Endothelial cell of umbilical vein (primary cell): ENCODE results near the gene RUNX2. TPM values are rescaled to one million over a fixed set of nuclear protein-coding genes. Genes with fewer than 3 reads are reported as not detected.

Experiments
- BruUV-seq: library from RNA; stranded (reverse); fragments of 400-500 nt; replicated peaks from 2 replicates; lab custom pipeline; 2021; lab: Mats Ljungman, UMichigan
- CTCF ChIA-PET: fragments of 300-600, 350-600 bp; sonication (Branson Sonifier 250); formaldehyde crosslinking; loops from one replicate; lab custom pipeline; 2021; ENCODE audit warnings: antibody characterized with exemption, inconsistent platforms; lab: Charles Lee
- POLR2A ChIA-PET: fragments of 300-600, 350-600 bp; sonication (Branson Sonifier 250); formaldehyde crosslinking; loops from one replicate; lab custom pipeline; 2021; ENCODE audit warnings: antibody characterized with exemption, inconsistent platforms; lab: Charles Lee
- DNase-seq: peaks from one replicate; pipeline ENCODE4 v3.0.0-alpha.2; 2011; ENCODE audit warnings: low read depth, low spot score
- FAIRE-seq: peaks from 2 replicates; lab custom pipeline; 2011; peaks lifted over from hg19 to GRCh38; lab: Jason Lieb, UNC
- H2AFZ ChIP-seq: 2 replicates; pipeline ENCODE4 v1.6.0; 2012; ENCODE audit warnings: low read depth, low read length, control low read depth, inconsistent platforms
- H3K27ac ChIP-seq: 2 replicates; pipeline ENCODE4 v1.5.1; 2011; ENCODE audit warnings: low read depth, mild to moderate bottlenecking, control low read depth, low read length, moderate library complexity; ENCODE audit not compliant: insufficient read depth
- H3K27me3 ChIP-seq, 2 experiments: 2 replicates each; pipeline versions ENCODE4 v1.6.0 to v1.6.1; 2011; ENCODE audit warnings: low read length in 2 of 2, mixed read lengths in 1 of 2; ENCODE audit not compliant: control insufficient read depth in 2 of 2, insufficient read depth in 2 of 2
- H3K36me3 ChIP-seq, 2 experiments: 2 replicates in 1 of 2; 3 replicates in 1 of 2; pipeline ENCODE4 v1.5.1; 2011; ENCODE audit warnings: low read length in 2 of 2, mild to moderate bottlenecking in 1 of 2, moderate library complexity in 1 of 2; ENCODE audit not compliant: control insufficient read depth in 2 of 2, insufficient read depth in 2 of 2; ENCODE audit errors: extremely low read depth in 1 of 2
- H3K4me1 ChIP-seq: 3 replicates; pipeline ENCODE4 v1.5.1; 2011; ENCODE audit warnings: mild to moderate bottlenecking, low read length; ENCODE audit not compliant: control insufficient read depth, insufficient read depth; ENCODE audit errors: extremely low read depth
- H3K4me2 ChIP-seq: 2 replicates; pipeline ENCODE4 v1.6.1; 2011; ENCODE audit warnings: low read length, control low read depth, mixed read lengths; ENCODE audit not compliant: insufficient read depth
- H3K4me3 ChIP-seq, 3 experiments: fragments of 200-600 bp in 1 of 3; sonication (generic), shearing (Covaris generic) in 1 of 3; replicated peaks in 1 of 3; 2 replicates each; pipeline ENCODE4 v1.5.1; 2011 to 2016; ENCODE audit warnings: control low read depth in 3 of 3, low read length in 3 of 3, mild to moderate bottlenecking in 2 of 3, inconsistent platforms in 1 of 3, low read depth in 1 of 3, moderate library complexity in 1 of 3; ENCODE audit not compliant: insufficient read depth in 1 of 3
- H3K79me2 ChIP-seq: 2 replicates; pipeline ENCODE4 v1.6.0; 2012; ENCODE audit warnings: low read length, inconsistent platforms; ENCODE audit not compliant: control insufficient read depth, insufficient read depth
- H3K9ac ChIP-seq: replicated peaks from 2 replicates; pipeline ENCODE3; 2011; ENCODE audit warnings: low read length, control low read depth; ENCODE audit not compliant: insufficient read depth; ENCODE audit errors: extremely low read depth
- H3K9me1 ChIP-seq: replicated peaks from 3 replicates; pipeline ENCODE4 v1.6.0; 2011; ENCODE audit warnings: mild to moderate bottlenecking, low read length; ENCODE audit not compliant: control insufficient read depth, insufficient read depth; ENCODE audit errors: extremely low read depth
- H3K9me3 ChIP-seq: replicated peaks from 2 replicates; pipeline ENCODE4 v1.5.1; 2012; ENCODE audit warnings: low read length, inconsistent platforms; ENCODE audit not compliant: control insufficient read depth, insufficient read depth
- H4K20me1 ChIP-seq: replicated peaks from 2 replicates; pipeline ENCODE3; 2011; ENCODE audit warnings: mild to moderate bottlenecking, low read length; ENCODE audit not compliant: control insufficient read depth, insufficient read depth; ENCODE audit errors: extremely low read depth
- EZH2 ChIP-seq: IDR thresholded peaks from 2 replicates; pipeline ENCODE4 v1.6.1; 2012; ENCODE audit warnings: borderline replicate concordance, low read depth, mild to moderate bottlenecking, moderate library complexity, low read length, inconsistent platforms; ENCODE audit not compliant: severe bottlenecking
- FOS ChIP-seq: IDR thresholded peaks from 2 replicates; pipeline ENCODE4 v1.6.1; 2011; ENCODE audit warnings: mild to moderate bottlenecking, low read length, moderate library complexity, borderline replicate concordance; ENCODE audit not compliant: insufficient read depth
- GATA2 ChIP-seq: IDR thresholded peaks from 2 replicates; pipeline ENCODE4 v1.7.0; 2011; ENCODE audit warnings: low read depth, mild to moderate bottlenecking, moderate library complexity, mixed read lengths, low read length; ENCODE audit not compliant: insufficient read length, insufficient read depth
- JUN ChIP-seq: IDR thresholded peaks from 2 replicates; pipeline ENCODE4 v1.6.1; 2011; ENCODE audit warnings: borderline replicate concordance, low read depth; ENCODE audit not compliant: insufficient read length, insufficient read depth
- MYC ChIP-seq: IDR thresholded peaks from one replicate; pipeline ENCODE4 v1.6.1; 2011; ENCODE audit warnings: mild to moderate bottlenecking, low read depth, low read length
- POLR2A ChIP-seq: IDR thresholded peaks from 2 replicates; pipeline ENCODE4 v1.6.1; 2012; ENCODE audit warnings: low read depth, mild to moderate bottlenecking, control low read depth, low read length
- POLR2AphosphoS5 ChIP-seq: IDR thresholded peaks from 2 replicates; pipeline ENCODE4 v1.6.1; 2012; ENCODE audit warnings: low read depth, mild to moderate bottlenecking, control low read depth, low read length, moderate library complexity; ENCODE audit not compliant: insufficient read depth
- dilution Hi-C: fragments of 300-500 bp; cut with MboI; formaldehyde crosslinking; loops from one replicate; pipeline ENCODE4 v1.15.0; 2019; ENCODE audit warnings: low sequenced_read_pairs; ENCODE audit not compliant: extremely low pct_ligation_motif_present
- intact Hi-C: fragments of 100-400 bp; cut with micrococcal nuclease; formaldehyde crosslinking; loops from one replicate; pipeline ENCODE4 v1.10.0; 2022
- polyA plus RNA-seq, 4 experiments: library from polyadenylated mRNA; depleted of rRNA in 3 of 4; stranded (reverse) in 3 of 4; unstranded in 1 of 4; fragments of >200 nt; gene quantifications; 2 replicates each; pipeline versions ENCODE4 v1.2.1 to v1.2.3, GENCODE V29; 2011 to 2012; ENCODE audit warnings: missing spikeins in 1 of 4
- total RNA-seq: library from RNA; stranded (reverse); gene quantifications from 2 replicates; pipeline ENCODE4 v1.2.3, GENCODE V29; 2021
- TF ChIP-seq, protein P1 (sequence below): IDR thresholded peaks from 2 replicates; pipeline ENCODE4 v1.6.1; 2011; ENCODE audit not compliant: insufficient read depth, insufficient read length

RUNX2 gene
- total and polyA plus RNA-seq, 2 donors (not counting 3 experiments of a cell fraction or from before 2014, with no cell fraction given): 0.06 TPM; not detected in 1

DNA sequence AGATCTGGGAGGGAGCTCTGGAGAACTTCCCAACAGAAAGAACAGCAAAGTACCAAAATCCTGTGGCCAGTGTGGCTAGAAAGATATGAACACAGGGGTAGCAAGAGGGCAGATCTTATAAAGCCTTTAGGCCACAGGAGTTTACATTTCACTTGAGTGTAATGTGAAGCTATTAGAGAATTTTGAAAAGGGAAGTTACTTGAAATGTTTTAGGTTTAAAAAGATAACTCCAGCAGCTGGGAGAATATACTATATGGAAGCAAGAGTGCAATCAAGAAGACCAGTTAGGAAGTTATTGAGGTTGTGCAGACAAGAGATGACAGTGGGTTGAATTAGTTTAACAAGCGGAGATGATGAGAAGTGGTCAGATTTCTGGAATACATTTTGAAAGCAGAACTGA is 41.7 kb downstream of the RUNX2 start:
- TF ChIP-seq, protein P1, sequence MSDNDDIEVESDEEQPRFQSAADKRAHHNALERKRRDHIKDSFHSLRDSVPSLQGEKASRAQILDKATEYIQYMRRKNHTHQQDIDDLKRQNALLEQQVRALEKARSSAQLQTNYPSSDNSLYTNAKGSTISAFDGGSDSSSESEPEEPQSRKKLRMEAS: no peak
- no peak for TF ChIP-seq FOS
- TF ChIP-seq POLR2A: no peak
- TF ChIP-seq JUN: no peak
- no peak for TF ChIP-seq POLR2AphosphoS5
- TF ChIP-seq MYC: no peak
- no peak for TF ChIP-seq EZH2
- no peak for TF ChIP-seq GATA2

More for the DNA sequence above, 41.7 kb downstream of the RUNX2 start:
- H3K4me1 ChIP-seq: no peaks in the 10 kb centered on the region
- no peaks in the 10 kb centered on the region for H3K9me1 ChIP-seq
- no peak for DNase-seq
- H2AFZ ChIP-seq: no peak overlapping the region
- no peak overlapping the region for H3K4me3 ChIP-seq
- ChIA-PET CTCF (interaction anchor here (1.7 kb wide), 1 partner anchor 345 kb away, joined by 8 read pairs; no protein-coding TSS in a partner anchor), POLR2A (no interaction called here)
- H3K9me3 ChIP-seq: no peaks in the 10 kb centered on the region
- dilution Hi-C loops (no loop called here), intact Hi-C loops (no loop called here)
- H3K27me3 ChIP-seq: no peaks in the 10 kb centered on the region
- no peak overlapping the region for H3K27ac ChIP-seq
- BruUV-seq: no TSS peak
- H4K20me1 ChIP-seq: no peaks in the 10 kb centered on the region
- FAIRE-seq: no peak
- no peaks in the 10 kb centered on the region for H3K79me2 ChIP-seq
- no peak overlapping the region for H3K9ac ChIP-seq
- H3K36me3 ChIP-seq: no peaks in the 10 kb centered on the region
- H3K4me2 ChIP-seq: no peak overlapping the region
